GM19193 (cell line): Measurements from ENCODE around the gene LSM3.

Experiments used
- POLR2A ChIP-seq: IDR thresholded peaks from 4 replicates; pipeline ENCODE4 v1.6.1; 2011; ENCODE audit not compliant: insufficient read depth, insufficient read length; ENCODE audit errors: extremely low read depth

LSM3 gene

DNA sequence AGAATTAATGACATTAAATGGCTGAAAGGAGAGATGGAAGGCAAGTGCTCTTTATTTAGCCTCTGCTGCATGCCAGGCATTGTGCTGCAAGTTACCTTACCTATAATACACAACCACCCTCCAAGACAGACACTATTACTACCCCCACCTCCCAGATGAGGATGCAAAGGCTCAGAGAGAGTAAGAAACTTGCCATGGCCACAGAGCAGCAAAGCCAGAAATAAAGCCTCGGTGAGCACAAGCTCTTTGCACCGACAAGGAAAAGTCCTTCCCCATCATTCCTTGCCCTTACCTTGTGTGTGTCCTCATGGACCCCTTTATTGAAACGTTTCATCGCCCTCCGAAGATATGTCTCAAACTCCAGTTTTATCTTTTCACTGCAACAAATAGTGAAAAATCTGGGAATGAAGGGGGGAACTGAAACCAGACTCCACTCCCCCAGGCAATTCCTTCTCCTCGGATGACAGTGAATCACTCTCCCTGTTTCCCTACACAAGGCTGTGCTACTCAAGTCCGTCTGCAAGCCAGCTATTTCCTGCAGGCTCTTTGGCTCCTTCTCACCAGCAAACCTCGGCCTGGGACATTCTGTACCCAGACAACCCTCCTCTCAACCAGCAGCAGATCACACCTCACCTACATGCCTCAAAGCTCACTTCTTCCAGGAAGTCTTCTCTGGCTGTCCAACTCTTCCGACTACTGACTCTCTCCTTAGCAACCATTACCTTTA lies 11.6 kb upstream of the LSM3 start:
- TF ChIP-seq POLR2A, result no peak

DNA sequence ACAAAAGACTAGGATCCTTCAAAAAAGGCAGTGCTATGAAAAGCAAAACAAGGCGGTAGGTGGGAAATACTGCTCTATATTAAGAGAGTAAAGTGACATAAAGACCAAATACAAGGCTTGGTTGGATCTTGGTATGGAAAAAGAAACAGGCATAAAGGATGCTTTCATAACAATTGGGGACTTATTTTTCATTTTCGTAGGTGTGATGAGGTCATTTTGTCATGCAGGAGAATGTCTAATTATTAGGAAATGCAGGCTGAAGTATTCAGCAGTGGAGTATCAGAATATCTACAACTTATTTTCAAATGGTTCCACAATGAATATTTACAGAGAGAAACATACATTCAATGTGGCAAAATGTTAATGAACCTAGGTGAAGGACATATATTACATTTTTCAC lies 9.2 kb upstream of the LSM3 start:
- TF ChIP-seq POLR2A, result no peak

DNA sequence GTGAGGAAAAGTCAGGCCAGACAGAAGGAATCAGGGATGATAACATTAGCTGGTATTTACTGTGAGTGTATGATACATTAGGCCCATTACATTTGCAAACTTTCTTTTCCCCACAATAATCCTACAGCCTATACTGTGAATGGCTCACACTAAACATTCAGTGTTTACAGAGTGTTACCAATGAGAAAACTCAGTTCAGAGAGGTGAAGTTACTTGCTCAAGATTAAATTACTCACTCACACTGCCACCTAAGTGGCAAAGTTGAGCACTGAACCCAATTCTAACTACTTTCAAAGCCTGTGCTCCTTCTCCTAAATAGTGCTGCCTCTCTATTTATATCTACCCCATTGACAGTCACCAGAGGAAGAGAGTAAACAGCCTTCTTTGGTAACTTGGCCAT lies 8.7 kb upstream of the LSM3 start:
- TF ChIP-seq POLR2A, result no peak

DNA sequence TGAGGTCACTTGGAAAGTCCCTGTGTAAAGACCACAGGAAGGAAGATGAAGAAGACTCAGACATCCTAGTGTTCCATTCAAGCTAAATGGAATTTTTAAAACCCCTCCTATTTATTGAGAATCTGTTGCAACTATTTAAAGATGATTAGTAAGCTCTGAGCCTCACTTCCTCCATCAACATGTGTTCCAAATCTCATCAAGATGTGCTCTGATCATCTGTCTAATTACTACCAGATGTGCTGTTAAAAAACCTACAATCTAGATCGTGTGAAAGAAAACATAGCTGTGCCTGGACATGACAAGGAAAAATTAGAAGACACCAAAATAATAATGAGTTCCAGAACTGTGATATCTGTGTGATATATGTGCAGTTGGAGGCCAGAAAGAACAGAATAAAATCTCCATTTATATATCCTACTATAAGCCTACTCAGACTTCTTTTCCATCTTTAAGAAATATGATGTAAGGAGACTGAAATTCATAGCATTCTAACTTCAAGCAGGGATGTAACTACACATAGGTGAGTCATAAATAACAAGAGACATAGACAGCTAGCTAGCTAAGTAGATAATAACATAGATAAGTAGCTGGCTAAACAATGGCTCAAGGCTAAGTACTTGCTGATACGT lies 8.0 kb upstream of the LSM3 start:
- TF ChIP-seq POLR2A, result no peak

DNA sequence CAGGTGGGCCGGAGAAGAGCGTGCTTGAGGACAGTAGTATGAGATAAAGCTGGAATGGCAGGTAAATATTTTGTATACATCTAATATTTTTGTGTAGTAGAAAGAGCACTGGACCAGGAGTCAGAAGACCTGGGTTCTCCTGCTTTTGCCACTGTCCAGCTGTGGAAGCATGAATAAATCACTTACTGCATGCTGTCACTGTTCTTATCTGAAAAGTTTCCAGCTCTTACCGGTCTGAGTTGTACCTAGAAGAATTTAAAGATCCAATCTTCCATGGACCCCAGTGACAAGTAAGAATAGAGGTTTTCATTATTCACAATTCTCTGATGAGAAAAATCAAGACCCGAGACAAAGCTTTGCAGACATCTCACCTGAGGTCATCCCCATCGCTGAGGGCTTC lies 6.1 kb upstream of the LSM3 start:
- no peak for TF ChIP-seq POLR2A

DNA sequence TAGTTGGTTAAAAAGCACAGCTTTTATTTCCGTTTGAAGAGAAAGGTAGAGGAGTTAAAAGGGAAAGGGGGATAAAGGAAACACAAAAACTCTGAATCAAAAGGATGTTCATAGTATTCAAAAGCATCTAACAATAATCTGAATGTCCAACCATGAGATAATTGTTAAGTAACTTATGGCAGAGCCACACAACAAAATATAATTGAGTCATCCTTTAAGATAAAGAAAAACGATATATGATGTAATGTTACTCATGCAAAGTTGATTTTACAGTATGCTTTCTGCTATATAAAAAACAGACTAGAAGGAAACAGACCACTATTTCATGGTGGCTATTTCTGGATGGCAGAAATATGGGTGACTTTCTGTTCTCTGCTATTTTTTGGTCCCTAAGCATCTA lies 4.1 kb upstream of the LSM3 start:
- TF ChIP-seq POLR2A, result no peak

DNA sequence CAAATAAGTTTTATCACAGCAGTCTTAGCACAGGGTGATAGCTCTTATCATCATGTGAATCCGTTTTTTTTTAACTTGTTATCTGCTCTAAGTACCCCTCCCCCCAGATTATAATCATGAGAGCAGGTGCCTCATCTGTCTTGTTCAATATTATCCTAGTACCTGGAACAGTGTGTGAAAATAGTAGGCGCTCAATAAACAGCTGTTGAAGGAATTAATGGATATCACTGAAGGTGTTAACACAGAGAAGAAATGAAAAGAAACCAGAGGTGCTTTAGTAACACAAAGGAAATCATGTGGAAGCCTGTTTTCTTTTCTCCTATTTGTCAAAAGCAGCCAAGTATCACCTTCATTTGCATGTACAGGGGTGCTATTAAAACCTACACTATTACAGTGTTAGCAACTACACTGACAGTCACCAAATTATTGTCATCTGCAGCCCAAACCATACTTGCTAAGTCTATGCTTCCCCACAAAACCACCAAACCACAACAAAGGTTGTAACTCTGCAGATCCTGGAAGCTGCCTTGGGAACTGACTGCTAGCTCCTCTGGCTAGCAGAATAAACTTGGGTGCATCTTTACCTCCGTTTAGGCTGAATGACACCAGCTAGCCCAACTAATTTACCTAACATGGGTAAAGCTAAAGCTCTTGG lies 3.1 kb upstream of the LSM3 start:
- no peak for TF ChIP-seq POLR2A

DNA sequence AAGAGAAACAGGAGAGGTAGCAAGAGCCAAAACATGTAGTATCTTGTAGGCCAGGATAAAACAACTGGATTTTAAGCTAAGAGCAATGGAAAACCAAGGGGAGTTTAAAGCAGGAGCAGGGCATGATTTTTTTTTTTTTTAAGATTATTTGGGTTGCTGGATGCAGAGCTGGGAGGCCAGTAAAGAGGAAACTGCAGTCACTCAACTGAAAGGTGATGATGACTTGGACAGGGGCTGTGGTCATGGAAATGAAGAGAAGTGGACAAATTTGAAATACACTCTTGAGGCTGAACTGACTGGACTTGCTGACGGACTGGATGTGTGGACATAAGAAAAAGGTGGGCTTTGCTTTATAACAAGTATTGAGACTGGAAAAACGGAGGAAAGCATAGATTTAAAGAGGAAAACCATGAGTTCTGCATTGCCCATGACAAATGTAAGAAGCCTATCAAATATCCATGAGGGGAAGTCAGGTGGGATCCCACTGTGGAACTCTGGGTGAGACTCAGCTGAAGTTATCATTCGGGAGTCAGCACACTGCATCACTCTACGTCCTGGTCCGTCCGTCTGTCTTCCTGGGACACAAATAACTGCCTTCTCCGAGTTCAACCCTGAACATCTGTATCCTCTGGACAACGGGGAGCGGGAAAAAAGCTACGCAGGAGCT lies 904 bp upstream of the LSM3 start:
- no peak for TF ChIP-seq POLR2A

DNA sequence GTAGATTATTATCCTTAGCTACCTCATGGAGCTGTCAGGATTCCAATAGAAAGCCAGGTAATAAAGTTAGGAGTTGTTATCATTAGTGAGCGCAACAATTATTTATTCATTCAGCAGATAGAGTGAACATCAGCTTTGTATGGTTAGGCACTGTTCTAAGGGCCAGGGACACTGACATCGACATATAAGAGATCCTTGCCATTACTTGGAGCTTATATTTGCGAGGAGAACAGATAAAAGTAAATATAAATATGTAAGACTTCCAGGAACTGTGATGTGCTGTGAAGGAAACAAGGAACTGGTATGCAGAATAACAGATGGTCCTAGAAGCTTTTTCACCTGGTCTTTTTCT lies 473 bp downstream of the LSM3 start:
- TF ChIP-seq POLR2A, result no peak

DNA sequence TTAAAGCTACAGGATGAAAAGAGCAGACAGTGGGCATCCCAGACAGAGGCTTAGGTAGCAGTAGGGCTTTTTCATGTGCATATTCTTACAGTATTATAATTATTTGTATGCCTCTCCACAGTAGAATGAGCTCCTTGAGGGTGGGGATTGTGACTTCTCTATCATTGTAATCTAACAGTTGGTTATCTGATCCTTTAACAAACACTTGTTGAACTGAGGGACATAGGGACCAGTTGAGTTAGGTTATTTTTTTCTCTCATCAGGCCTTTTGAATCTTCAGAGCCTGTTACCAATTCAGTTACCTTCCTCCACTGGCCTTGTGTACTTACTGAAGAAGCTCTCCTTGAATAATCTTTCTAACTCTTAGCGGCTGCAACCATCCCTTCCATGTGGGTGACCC lies 1.2 kb downstream of the LSM3 start:
- TF ChIP-seq POLR2A, result no peak

DNA sequence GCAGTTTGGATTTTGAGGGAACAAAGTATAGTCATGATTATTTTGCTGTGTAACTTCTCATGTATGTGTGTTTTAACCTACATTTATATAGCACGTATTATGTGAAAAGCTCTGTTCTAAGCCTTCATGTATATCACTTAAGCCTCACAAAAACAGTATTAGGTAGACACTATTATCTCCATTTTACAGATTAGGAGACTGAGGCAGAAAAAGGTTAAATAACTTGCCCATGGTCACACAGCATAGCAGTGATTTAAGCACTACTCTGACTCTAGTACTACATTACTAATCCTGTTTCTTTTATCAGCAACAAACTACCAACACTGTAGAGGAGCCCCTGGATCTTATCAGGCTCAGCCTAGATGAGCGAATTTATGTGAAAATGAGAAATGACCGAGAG lies 2.6 kb downstream of the LSM3 start:
- TF ChIP-seq POLR2A, result no peak

DNA sequence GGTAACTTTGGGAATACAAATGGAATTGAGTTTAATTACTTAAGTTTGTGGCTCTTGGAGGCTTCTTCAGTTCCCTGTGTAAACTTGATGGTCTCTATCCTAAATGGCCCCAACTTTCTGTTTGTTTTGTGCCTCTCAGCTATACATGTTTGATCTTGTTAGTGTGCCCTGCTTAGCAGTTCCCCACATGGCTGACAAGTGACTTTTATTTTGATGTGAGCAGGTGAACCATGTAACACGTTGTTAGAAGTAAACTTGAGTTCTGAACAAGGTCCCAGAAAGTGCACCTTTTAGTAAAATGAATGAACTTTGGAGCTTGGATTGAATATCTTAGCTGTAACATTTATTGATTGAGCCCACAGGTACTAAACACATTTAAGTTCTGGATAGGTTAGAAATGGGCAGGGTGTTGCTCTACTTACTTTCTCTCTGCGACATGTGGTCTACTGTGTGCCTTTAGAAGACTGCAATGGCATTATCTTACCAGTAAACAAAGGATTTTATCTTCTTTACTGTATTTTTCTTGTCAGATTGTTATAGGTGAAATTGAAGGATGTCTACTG lies 4.5 kb downstream of the LSM3 start:
- TF ChIP-seq POLR2A, result no peak

DNA sequence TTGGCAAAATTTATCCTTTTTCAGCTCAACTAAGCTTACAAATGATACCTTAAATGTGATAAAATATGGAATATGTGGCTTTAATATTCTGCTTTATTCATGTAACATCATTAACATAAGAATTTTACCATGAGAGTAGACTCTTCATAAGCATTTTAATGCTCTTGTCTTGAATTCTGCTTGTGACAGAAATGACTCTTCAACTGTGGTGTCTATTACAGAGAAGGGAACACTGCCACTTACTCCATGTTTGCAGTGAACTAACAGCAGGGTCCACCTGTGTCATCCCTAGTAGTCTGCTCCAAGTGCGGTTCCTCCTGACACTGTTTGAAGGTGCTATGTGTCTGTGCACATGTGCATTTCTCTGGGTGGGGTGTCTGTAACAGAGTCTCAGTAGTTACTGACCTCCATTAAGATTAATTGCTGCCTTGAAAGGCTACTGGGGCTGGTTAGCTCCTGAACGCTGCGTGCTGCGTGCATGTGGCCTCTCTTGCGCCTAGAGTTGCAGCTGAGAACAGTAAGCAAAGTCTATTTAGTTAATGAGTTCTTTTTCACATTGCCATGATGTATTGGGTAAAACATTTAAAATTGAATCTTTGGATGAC lies 8.3 kb downstream of the LSM3 start:
- TF ChIP-seq POLR2A, result no peak

DNA sequence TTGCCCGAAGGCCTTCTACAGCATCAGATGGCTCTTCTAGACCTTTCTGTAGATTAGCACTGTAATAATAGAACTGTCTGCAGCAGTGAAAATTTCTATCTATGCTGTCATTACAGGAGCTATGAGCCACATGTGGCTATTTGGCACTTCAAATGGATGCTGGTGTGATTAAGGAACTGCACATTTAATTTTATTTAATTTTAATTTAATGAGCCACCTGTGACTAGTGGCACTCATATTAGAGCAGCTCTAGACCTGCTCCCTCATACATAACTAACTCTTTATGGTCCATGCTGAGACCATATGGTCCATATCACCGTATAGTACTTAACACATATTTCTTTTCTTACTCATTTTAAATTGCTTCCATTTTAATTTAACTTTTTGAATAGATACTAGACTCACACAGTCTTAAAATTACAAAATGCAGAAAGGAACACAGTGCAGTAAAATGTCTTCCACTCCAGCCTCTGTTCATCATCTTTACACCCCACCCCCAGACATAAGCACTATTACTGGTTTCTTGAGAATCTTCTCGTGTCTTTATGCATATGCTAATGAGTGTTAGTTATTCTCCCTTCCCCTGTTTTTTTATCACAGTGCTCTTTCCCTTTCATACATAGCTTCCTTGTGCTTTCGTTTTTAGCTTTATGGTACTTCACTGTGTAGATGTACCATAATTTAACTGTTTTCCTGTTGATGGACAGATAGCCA lies 9.6 kb downstream of the LSM3 start:
- no peak for TF ChIP-seq POLR2A
